GM19043 (cell line): ENCODE results near the gene CHIC2.

Experiments
- ATAC-seq: cut with Tn5 transposase; IDR thresholded peaks from one replicate; pipeline ENCODE4 v1.9.1; 2021; ENCODE audit warnings: low read depth; ENCODE audit not compliant: unreplicated experiment

Gene CHIC2

GRCh38 chr4:54015423-54016030 lies 48.9 kb downstream of the CHIC2 start:
- ATAC-seq, result no peak

GRCh38 chr4:54014666-54015160 lies 49.7 kb downstream of the CHIC2 start:
- ATAC-seq, result no peak

- ATAC-seq, result no peak
These were observed 53.2 kb downstream of the CHIC2 start for GRCh38 chr4:54011201-54011600.

- ATAC-seq, result no peak
These were observed 57.6 kb downstream of the CHIC2 start for GRCh38 chr4:54006755-54007154.

GRCh38 chr4:54005475-54005874 lies 58.9 kb downstream of the CHIC2 start:
- no peak for ATAC-seq

- no peak for ATAC-seq
These were observed 59.9 kb downstream of the CHIC2 start for GRCh38 chr4:54004463-54004862.

GRCh38 chr4:54001668-54002365 lies 62.6 kb downstream of the CHIC2 start:
- ATAC-seq, result no peak

- no peak for ATAC-seq
These were observed 66.5 kb downstream of the CHIC2 start for GRCh38 chr4:53997898-53998297.

- no peak for ATAC-seq
These were observed 69.9 kb downstream of the CHIC2 start for GRCh38 chr4:53994382-53995102.

GRCh38 chr4:53992785-53993184 lies 71.6 kb downstream of the CHIC2 start:
- ATAC-seq, result no peak

GRCh38 chr4:53991821-53992220 lies 72.6 kb downstream of the CHIC2 start:
- no peak for ATAC-seq

GRCh38 chr4:53990641-53991040 lies 73.8 kb downstream of the CHIC2 start:
- no peak for ATAC-seq

- no peak for ATAC-seq
These were observed 76.6 kb downstream of the CHIC2 start for GRCh38 chr4:53987761-53988171.

- ATAC-seq, result no peak
These were observed 78.3 kb downstream of the CHIC2 start for GRCh38 chr4:53986062-53986461.

- ATAC-seq, result no peak
These were observed 82.8 kb downstream of the CHIC2 start for GRCh38 chr4:53981567-53981966.

GRCh38 chr4:53981066-53981465 lies 83.3 kb downstream of the CHIC2 start:
- no peak for ATAC-seq

- ATAC-seq, result no peak
These were observed 89.8 kb downstream of the CHIC2 start for GRCh38 chr4:53974561-53974960.

- ATAC-seq, result no peak
These were observed 96.4 kb downstream of the CHIC2 start for GRCh38 chr4:53967986-53968385.

- no peak for ATAC-seq
These were observed 100.6 kb downstream of the CHIC2 start for GRCh38 chr4:53963781-53964180.

- no peak for ATAC-seq
These were observed 101.1 kb downstream of the CHIC2 start for GRCh38 chr4:53963336-53963735.

- no peak for ATAC-seq
These were observed 101.7 kb downstream of the CHIC2 start for GRCh38 chr4:53962516-53963225.
